Midbrain (tissue), 1 donor: ENCODE results near the gene PTGER2.

Experiments
- DNase-seq: peaks from one replicate; lab custom pipeline; 2025; lab: John Stamatoyannopoulos, UW

Gene PTGER2

GRCh38 chr14:52305014-52305413 is 9.1 kb upstream of the PTGER2 start:
- DNase-seq = no peak

- no peak for DNase-seq
Observed at GRCh38 chr14:52307376-52307775, 6.7 kb upstream of the PTGER2 start.

- no peak for DNase-seq
Observed at GRCh38 chr14:52307905-52308304, 6.2 kb upstream of the PTGER2 start.

- DNase-seq = no peak
Observed at GRCh38 chr14:52310541-52310940, 3.6 kb upstream of the PTGER2 start.

DNA sequence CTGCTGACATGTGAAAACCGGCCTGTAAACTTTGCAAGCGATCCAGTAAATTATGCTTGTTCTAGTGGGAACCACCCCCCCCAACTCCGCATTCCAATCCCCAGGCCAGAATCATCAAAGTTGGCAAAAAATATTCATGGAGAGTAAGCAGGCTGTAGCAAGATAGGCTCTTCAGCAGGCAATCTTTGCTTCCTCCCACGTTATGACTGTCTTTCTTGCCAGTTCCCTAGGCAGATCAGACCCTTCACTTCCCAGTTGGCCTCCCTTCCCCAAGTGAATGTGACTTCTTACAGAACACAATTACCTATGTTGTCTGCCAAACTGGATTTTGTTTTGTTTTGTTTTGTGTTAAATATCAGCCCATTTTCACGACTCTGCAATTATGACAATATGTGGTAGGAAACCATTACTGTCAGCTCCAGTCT is 1.2 kb upstream of the PTGER2 start:
- DNase-seq = no peak

DNA sequence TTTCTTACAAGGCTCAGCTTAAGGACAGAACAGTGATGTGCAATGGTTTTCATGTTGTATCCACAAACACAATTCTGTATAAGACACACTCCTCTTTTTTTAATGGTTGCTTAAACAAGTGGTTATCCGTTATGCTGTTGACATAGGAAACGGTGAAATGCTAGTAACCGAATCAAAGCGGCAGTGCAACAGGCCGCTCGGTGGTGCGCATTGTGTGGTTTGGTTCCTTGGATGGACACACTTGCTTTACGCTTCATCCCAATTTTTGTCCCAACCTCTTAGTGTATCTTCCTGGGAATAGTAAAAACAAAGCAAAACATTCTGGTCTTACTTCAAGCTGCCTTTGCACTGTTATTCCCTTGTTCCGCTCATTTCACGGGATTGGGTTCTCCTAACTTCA is 650 bp upstream of the PTGER2 start:
- no peak for DNase-seq

DNA sequence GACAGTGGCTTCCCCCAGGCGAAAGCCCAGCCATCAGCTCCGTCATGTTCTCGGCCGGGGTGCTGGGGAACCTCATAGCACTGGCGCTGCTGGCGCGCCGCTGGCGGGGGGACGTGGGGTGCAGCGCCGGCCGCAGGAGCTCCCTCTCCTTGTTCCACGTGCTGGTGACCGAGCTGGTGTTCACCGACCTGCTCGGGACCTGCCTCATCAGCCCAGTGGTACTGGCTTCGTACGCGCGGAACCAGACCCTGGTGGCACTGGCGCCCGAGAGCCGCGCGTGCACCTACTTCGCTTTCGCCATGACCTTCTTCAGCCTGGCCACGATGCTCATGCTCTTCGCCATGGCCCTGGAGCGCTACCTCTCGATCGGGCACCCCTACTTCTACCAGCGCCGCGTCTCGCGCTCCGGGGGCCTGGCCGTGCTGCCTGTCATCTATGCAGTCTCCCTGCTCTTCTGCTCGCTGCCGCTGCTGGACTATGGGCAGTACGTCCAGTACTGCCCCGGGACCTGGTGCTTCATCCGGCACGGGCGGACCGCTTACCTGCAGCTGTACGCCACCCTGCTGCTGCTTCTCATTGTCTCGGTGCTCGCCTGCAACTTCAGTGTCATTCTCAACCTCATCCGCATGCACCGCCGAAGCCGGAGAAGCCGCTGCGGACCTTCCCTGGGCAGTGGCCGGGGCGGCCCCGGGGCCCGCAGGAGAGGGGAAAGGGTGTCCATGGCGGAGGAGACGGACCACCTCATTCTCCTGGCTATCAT is 663 bp downstream of the PTGER2 start:
- no peak for DNase-seq

DNA sequence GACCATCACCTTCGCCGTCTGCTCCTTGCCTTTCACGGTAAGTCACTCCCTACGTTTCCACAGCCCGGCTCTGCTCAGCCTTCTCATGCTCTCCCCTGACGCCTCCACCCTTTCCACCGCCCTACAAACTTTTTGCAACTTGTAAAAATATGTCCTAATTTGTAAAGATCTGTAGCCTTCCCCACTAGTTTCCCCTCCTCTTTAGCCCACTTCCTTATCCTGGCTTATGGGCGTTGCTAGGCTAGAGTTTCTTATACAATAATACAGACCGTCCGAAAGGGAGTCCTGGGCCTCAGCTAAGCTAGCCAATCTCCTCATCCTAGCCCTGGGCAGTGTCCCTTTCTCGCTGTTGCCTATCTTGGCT is 1.2 kb downstream of the PTGER2 start:
- no peak for DNase-seq

GRCh38 chr14:52318062-52318461 is 4.0 kb downstream of the PTGER2 start:
- DNase-seq = no peak

DNA sequence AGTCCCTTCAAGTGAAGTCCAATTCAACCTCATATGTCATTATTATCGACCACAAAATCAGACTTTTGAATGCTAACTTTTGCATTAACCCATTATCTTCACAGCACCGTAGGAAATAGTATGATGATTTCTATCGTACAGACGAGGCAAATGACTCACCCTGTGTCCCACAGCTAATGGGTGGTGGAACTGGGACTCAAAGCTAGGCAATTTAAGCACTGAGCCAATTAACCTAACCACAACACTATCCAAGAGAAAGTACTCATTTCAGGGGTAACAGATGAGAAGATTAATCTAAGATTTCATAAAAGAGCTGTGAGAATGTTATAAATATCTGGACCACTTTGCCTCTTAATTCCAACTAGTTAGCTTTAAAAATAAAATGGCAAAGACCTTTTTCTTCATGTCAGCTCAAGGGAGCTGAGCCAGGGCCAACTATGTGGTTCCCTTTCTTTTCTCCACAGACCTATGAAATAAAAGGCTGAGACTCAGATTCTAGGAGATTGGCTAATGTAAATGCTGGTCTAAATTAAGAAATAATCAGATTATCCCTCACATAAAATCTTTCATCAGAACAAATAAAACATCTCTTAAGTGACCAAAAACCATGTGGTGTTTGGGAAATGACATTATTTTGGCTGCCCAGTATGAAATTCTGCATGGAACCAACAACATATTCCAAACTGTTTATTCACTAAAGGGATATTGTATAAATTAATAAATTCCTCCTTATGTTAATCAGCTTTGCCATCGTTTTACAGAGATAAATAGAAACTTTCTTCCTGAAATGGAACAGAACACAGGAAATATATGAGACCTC is 4.9 kb downstream of the PTGER2 start:
- DNase-seq = no peak

DNA sequence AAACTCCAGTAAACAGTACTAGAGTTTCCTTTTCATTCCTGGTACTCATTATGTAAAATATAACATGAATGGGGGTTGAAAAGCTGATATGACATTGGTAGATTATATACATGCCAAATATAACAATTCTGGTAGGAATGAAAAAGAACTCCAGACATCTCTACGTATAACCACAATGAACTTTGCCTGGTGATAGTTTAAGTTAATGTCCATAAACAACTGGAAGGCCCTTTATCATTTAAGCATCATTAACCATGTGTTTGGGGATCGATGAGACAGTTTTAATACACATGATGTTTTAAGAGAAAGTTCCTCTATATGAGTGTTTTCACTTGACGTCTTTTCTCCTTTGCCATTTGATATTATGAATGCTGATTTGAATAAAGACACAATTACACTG is 5.8 kb downstream of the PTGER2 start:
- no peak for DNase-seq

DNA sequence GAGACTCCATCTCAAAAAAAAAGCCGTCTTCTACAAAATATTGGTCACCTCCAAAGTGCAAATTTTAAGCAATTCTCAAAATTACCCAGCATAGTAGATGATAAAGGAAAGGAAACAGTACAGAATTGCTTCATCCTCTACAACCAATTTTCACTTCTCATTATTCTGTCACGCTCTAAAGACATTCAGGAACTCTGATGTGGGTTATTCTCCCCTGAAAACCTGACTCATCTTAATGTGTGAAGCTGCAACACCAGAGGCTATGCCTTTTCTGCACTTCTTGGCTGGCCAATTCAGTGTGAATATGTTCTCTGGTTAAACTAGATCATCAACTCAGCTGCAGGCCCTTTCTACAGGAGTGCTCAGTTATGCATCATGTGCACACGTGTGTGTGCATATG is 11.0 kb downstream of the PTGER2 start:
- no peak for DNase-seq

DNA sequence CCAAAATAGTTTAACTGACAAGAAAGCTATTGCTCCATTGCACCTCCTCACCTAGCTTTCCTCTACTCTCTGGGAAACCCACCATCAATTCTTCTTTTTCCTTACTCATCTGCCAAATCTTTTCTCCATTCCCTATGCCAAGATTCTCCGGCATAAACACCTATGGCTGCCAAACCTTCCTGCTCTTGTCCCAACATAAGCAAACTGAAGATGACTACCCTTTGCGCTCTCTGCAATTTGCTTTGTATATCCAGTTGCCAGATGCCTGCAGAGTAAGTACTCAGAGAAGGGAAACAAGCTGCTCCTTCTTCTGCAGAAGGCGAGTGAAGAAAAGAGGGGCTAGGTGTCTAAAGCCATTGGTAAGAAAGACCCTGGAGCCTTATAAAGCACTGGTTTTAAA is 11.5 kb downstream of the PTGER2 start:
- DNase-seq = no peak

DNA sequence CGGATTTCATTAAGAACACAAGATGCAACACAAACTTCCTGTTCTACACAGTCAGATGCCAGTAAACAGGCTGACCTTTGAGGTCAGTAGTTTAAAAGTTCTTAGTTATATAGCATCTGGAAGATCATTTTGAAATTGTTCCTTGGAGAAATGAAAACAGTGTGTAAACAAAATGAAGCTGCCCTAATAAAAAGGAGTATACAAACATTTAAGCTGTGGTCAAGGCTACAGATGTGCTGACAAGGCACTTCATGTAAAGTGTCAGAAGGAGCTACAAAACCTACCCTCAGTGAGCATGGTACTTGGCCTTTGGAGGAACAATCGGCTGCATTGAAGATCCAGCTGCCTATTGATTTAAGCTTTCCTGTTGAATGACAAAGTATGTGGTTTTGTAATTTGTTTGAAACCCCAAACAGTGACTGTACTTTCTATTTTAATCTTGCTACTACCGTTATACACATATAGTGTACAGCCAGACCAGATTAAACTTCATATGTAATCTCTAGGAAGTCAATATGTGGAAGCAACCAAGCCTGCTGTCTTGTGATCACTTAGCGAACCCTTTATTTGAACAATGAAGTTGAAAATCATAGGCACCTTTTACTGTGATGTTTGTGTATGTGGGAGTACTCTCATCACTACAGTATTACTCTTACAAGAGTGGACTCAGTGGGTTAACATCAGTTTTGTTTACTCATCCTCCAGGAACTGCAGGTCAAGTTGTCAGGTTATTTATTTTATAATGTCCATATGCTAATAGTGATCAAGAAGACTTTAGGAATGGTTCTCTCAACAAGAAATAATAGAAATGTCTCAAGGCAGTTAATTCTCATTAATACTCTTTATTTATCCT is 13.5 kb downstream of the PTGER2 start:
- DNase-seq = no peak

DNA sequence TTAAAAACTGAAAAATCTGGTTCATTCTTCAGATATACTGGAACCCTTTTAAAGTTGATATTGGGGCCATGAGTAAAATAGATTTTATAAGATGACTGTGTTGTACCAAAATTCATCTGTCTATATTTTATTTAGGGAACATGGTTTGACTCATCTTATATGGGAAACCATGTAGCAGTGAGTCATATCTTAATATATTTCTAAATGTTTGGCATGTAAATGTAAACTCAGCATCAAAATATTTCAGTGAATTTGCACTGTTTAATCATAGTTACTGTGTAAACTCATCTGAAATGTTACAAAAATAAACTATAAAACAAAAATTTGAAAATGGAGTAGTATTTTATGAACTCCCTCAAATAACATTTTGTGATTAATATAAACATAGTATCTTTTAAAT is 14.2 kb downstream of the PTGER2 start:
- DNase-seq = no peak

DNA sequence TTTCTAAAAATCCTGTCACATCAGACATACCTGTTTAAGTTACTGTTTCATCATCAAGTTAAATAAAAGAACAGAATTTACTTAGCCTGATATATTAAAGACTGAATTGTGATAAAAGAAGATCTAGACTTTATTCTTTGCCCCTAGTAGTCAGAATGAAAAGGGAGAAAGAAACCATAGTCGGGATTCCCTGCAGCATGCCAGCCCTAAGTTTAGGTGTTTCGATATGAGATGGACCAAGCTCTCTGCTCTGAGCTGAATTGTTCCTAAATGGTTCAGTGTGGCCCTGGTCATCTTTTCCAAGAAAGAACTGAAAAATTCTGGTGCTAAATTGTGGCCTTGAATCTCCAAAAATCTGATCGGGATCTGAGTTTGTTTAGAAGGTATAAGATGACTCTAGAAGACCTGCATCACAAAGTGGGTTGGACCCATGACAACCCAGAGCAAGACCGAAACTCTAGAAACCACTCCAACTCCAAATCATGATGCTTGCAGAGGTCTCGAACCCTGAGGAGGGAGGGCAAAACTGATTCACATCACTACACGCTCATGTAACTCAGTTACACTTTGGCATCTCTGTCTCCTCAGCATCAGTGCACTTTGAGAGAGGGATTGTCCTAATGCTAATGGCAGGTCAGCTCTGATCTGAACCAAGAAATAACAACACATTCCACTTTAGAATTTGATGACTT is 15.7 kb downstream of the PTGER2 start:
- DNase-seq = no peak

DNA sequence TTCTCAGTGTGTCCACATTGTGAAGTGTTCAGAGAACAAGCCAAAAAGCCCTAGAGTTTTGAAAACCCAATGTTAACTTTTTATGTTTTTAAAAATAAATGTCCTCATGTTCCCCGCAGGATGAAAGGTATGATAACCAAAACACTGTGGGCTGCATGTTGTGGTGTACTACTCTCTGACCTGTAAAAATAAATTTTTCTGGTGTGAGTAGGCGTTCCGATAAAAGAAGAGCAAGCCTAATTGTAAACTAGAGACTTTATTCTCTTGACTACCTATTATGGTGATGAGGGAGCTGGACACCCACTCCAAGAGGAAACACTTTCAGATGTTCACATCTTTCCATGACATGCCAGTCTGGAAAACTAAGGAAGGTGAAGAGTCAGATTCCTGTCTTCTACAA is 18.2 kb downstream of the PTGER2 start:
- DNase-seq = no peak

DNA sequence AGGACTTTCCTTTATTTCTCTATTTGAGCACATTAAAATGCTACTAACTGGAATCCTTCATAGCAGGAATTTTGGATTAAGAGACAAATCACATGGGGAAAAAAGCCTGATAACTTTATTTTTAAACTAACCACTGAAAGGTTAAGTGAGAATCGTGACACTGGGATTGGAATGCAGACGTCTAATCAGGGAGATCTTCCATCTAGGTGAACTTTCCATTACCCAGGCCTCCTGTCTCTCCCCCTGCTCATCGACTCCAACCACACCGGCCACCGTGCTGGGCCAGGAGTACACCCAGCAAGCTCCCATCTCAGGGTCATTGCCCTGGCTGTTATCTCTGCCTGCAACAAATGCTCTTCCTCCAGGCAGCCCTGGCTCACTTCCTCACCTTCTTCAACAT is 19.0 kb downstream of the PTGER2 start:
- no peak for DNase-seq

DNA sequence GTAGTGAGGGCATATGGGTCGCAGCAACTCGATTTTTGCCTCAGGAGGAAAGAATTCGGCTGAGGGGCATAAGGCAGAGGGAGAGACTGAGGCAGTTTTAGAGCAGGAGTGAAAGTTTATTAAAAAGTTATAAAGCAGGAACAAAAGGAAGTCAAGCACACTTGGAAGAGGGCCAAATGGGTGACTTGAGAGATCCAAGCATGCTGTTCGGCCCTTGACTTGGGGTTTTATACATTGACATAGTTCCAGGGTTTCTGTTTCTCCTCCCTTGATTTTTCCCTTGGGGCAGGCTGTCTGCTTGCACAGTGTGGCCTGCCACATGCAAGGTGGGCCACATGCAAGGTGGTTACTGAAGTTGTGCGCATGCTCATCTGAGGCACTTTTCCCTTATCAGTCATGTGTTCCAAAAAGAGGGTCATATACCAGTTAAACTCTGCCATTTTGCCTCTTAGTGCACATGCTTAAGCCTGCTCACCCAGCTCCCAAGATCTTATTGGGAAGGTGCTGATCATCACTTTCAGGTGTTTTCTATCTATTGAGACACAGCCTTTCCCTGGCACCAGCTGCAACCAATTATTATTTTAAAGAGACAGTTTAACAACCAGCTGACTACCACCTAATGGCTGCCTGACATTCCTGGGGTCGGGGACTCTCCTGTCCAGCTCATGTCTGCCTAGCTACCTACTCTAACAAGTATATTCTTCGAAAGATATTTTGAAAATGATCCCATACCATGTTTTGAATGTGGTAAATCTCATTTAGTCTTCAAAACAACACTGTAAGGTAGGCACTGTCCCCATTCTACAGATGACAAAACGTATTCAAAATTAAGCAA is 19.9 kb downstream of the PTGER2 start:
- no peak for DNase-seq

DNA sequence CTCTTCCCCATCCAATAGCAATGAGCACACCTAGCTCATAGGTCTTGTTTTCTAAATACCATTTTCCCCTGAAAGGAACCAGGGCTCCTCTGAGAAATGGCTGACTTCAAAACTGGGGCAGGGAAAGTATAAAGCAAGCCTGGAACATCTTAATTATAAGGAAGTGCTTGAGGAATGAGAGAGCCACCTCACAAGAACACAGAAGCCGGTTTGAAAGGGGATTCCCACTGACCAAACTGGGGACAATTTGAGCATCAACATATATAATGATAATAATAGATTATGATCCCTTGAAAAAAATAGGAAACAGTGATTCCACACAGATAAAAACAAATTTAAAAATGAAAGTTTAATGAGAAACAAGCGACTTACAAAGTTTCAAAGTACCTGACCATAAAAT is 22.1 kb downstream of the PTGER2 start:
- no peak for DNase-seq

DNA sequence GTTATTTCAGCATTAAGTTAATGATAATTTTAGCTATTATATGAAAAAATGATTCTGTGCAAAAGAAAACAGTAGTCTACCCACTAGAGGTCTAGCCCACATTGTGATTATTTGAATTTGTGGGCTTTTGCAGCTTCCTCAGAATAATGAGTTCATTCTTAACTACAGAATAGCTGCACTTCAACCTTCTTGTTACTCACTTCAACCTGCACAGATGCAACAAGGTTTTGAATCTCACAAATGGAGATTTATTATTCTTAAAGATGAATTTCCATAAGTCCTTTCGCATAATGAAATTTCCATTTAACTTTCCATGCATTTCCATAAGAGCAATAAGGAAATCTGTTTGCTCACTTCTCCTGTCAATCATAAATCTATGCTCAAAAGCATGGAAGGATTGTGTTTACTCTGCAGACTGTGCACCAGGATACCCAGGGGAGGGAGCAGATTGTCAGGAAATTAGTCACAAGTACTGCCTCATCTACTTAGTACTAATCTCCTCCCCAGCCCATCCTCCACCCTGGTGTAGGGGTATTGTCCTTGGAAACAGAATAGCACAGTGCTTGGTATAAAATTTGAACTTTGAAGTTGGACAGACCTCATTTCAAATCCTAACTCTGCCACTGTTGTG is 24.1 kb downstream of the PTGER2 start:
- no peak for DNase-seq
